ENCODE measurements around the gene CCDC198. TPM values are rescaled to one million over a fixed set of nuclear protein-coding genes. Genes with fewer than 3 reads are reported as not detected.

The CCDC198 gene
- total RNA-seq, 1 experiment from 2014 or later = not detected

DNA sequence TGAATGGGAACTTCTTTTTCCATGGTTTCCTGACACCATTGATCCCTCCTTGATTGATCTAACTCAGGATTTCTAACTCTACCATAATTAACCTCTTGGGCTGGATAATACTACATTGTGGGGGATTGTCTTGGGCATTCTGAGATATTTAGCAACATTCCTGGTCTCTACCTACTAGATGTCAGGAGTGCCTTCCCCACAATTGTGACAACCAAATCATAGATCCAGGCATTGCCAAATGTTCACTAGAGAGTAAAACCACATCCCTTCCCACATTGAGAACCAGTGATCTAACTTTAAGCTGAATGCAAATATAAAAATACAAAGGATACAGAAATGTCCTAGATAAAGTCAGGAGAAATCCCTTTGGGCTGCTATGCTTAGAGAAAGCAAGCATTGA is 36.9 kb upstream of the CCDC198 start:
- Histone ChIP-seq H3K27me3 (ENCODE audit: control insufficient read depth, insufficient read depth, low read length) (no peaks in the 10 kb centered on the region), H3K9me3 (ENCODE audit: control insufficient read depth, insufficient read depth, low read depth, low read length) (no peaks in the 10 kb centered on the region), H3K4me3 (ENCODE audit: low read depth in 2 of 2, low read length in 2 of 2) (no peak overlapping the region), H3K4me1 (ENCODE audit: control insufficient read depth, insufficient read depth, low read length) (no peaks in the 10 kb centered on the region), H3K27ac (ENCODE audit: low read length) (no peak overlapping the region), H3K36me3 (ENCODE audit: control insufficient read depth, insufficient read depth, low read length) (no peaks in the 10 kb centered on the region)
- intact Hi-C loops (cut with micrococcal nuclease; ENCODE audit: unreplicated experiment) = loop anchor here (5.0 kb wide), 1 partner anchor 542 kb away; no protein-coding TSS in a partner anchor
- CTCF ChIA-PET = no interaction called here
- TF ChIP-seq, protein P1, sequence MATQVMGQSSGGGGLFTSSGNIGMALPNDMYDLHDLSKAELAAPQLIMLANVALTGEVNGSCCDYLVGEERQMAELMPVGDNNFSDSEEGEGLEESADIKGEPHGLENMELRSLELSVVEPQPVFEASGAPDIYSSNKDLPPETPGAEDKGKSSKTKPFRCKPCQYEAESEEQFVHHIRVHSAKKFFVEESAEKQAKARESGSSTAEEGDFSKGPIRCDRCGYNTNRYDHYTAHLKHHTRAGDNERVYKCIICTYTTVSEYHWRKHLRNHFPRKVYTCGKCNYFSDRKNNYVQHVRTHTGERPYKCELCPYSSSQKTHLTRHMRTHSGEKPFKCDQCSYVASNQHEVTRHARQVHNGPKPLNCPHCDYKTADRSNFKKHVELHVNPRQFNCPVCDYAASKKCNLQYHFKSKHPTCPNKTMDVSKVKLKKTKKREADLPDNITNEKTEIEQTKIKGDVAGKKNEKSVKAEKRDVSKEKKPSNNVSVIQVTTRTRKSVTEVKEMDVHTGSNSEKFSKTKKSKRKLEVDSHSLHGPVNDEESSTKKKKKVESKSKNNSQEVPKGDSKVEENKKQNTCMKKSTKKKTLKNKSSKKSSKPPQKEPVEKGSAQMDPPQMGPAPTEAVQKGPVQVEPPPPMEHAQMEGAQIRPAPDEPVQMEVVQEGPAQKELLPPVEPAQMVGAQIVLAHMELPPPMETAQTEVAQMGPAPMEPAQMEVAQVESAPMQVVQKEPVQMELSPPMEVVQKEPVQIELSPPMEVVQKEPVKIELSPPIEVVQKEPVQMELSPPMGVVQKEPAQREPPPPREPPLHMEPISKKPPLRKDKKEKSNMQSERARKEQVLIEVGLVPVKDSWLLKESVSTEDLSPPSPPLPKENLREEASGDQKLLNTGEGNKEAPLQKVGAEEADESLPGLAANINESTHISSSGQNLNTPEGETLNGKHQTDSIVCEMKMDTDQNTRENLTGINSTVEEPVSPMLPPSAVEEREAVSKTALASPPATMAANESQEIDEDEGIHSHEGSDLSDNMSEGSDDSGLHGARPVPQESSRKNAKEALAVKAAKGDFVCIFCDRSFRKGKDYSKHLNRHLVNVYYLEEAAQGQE (IDR thresholded peaks at IDR 0.05; ENCODE audit: insufficient read depth in 1 of 2, low read depth in 2 of 2, low read length in 1 of 2) = no peak
- TF ChIP-seq, protein P2, sequence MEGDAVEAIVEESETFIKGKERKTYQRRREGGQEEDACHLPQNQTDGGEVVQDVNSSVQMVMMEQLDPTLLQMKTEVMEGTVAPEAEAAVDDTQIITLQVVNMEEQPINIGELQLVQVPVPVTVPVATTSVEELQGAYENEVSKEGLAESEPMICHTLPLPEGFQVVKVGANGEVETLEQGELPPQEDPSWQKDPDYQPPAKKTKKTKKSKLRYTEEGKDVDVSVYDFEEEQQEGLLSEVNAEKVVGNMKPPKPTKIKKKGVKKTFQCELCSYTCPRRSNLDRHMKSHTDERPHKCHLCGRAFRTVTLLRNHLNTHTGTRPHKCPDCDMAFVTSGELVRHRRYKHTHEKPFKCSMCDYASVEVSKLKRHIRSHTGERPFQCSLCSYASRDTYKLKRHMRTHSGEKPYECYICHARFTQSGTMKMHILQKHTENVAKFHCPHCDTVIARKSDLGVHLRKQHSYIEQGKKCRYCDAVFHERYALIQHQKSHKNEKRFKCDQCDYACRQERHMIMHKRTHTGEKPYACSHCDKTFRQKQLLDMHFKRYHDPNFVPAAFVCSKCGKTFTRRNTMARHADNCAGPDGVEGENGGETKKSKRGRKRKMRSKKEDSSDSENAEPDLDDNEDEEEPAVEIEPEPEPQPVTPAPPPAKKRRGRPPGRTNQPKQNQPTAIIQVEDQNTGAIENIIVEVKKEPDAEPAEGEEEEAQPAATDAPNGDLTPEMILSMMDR (IDR thresholded peaks at IDR 0.05) = no peak
- TF ChIP-seq TCF7L2 (IDR thresholded peaks at IDR 0.05; ENCODE audit: low read depth, low read length) = no peak
- no peak for TF ChIP-seq POLR2AphosphoS5 (IDR thresholded peaks at IDR 0.05; ENCODE audit: low read depth, low read length)
- TF ChIP-seq SIN3A (IDR thresholded peaks at IDR 0.05; ENCODE audit: borderline replicate concordance, insufficient read depth, low read depth, low read length) = no peak
- no peak for ATAC-seq
- POLR2A ChIA-PET = no interaction called here
- DNase-seq (ENCODE audit: low read depth, low spot score) = no peak
- in situ Hi-C loops (cut with HindIII; ENCODE audit: low pct_unique_long_range_greater_than_20kb, low sequenced_read_pairs) = no loop called here
- no TSS peak for BruUV-seq (replicated peaks)

DNA sequence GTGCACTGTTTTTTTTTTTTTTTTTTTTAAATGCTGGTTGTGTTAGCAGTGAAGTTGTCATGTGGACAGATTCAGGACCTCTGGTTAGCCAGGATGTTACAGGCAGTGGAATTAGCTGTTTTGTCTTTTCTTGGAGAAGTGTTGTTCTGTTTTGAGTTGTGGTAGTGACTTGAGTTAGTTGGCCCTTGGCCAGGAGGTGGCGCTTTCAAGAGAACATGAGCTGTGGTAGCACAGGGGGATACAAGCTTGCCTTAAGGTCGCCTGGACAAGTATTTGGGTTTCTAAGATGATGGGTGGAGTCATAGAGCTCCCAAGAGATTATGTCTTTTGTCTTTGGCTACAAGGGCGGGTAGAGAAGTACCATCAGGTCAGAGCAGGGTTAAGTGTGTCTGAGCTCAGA is 33.3 kb upstream of the CCDC198 start:
- H3K9me3 ChIP-seq (ENCODE audit: control insufficient read depth, insufficient read depth, low read depth, low read length) = no peaks in the 10 kb centered on the region
- ChIA-PET POLR2A (no interaction called here), CTCF (no interaction called here)
- in situ Hi-C loops (cut with HindIII; ENCODE audit: low pct_unique_long_range_greater_than_20kb, low sequenced_read_pairs) (no loop called here), intact Hi-C loops (cut with micrococcal nuclease; ENCODE audit: unreplicated experiment) (no loop called here)
- no peak overlapping the region for H3K4me3 ChIP-seq (ENCODE audit: low read depth in 2 of 2, low read length in 2 of 2)
- no peak overlapping the region for H3K27ac ChIP-seq (ENCODE audit: low read length)
- TF ChIP-seq SIN3A (IDR thresholded peaks at IDR 0.05; ENCODE audit: borderline replicate concordance, insufficient read depth, low read depth, low read length) (no peak), TCF7L2 (IDR thresholded peaks at IDR 0.05; ENCODE audit: low read depth, low read length) (no peak), POLR2AphosphoS5 (IDR thresholded peaks at IDR 0.05; ENCODE audit: low read depth, low read length) (no peak)
- TF ChIP-seq, protein P2 (IDR thresholded peaks at IDR 0.05) = no peak
- TF ChIP-seq, protein P1 (IDR thresholded peaks at IDR 0.05; ENCODE audit: insufficient read depth in 1 of 2, low read depth in 2 of 2, low read length in 1 of 2) = no peak
- no peaks in the 10 kb centered on the region for H3K36me3 ChIP-seq (ENCODE audit: control insufficient read depth, insufficient read depth, low read length)
- DNase-seq (ENCODE audit: low read depth, low spot score) (no peak), ATAC-seq (no peak)
- no peaks in the 10 kb centered on the region for H3K27me3 ChIP-seq (ENCODE audit: control insufficient read depth, insufficient read depth, low read length)
- no peaks in the 10 kb centered on the region for H3K4me1 ChIP-seq (ENCODE audit: control insufficient read depth, insufficient read depth, low read length)
- BruUV-seq (replicated peaks) = no TSS peak

Measured in Panc1 (cell line).